GM21717 (cell line): Measurements from ENCODE around the gene KRT9.
"Not testable (repeated sequence)": the region's sequence is repeated elsewhere in the genome, so short reads cannot be mapped to it uniquely, and the experiment has no call there.

ENCODE experiments used
- ATAC-seq: cut with Tn5 transposase; IDR thresholded peaks from one replicate; pipeline ENCODE4 v1.9.1; 2021; ENCODE audit warnings: mild to moderate bottlenecking, moderate library complexity; ENCODE audit not compliant: unreplicated experiment

Gene KRT9

DNA sequence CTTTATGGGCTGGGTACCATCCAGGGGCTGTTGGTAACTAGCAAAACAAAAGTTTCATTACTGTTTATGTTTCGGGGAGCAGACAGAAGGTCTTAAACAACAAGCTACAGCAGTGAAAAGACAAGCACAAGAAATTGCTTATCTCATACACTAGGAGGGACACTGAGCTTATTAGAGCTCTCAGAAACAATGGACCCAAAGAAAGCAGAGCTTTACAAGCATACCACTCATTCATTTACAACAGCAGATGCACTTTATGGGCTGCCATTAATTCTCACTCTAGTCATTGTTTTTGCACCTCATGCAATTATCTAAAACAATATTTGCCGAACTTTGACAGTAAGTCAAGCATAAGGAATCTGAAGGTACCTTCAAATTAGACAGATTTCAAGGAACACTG lies 30.7 kb upstream of the KRT9 start:
- no peak for ATAC-seq

GRCh38 chr17:41600318-41600717 lies 28.5 kb upstream of the KRT9 start:
- ATAC-seq, result no peak

- no peak for ATAC-seq
Observed at GRCh38 chr17:41599680-41600079, 27.8 kb upstream of the KRT9 start.

GRCh38 chr17:41595585-41595984 lies 23.7 kb upstream of the KRT9 start:
- ATAC-seq, result no peak

DNA sequence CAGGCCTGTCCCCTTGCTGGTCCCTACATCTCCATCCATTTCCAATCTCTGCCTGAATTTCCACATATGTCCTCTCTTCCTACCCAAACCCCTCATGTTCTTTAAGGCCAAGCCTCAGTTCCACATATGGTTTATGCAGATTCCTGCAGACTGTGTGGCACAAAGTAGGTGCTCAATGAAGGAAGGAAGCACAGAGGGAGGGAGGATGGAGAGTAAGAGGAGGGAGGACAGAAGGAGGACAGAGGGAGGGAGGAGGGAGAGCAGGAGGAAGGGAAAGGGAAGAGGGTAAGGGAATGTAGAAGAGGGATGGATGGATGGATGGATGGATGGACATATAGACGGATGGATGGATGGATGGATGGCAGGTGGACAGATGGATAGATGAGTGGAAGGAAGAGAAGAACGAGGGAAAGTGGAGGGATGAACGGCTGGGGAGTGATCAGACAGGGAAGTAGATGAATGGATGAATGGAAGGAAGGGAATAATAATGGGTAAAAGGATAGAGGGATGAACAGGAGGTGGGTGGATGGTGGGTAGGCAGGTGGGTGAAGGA lies 22.6 kb upstream of the KRT9 start:
- no peak for ATAC-seq

GRCh38 chr17:41593306-41593981 lies 21.6 kb upstream of the KRT9 start:
- ATAC-seq, result no peak

DNA sequence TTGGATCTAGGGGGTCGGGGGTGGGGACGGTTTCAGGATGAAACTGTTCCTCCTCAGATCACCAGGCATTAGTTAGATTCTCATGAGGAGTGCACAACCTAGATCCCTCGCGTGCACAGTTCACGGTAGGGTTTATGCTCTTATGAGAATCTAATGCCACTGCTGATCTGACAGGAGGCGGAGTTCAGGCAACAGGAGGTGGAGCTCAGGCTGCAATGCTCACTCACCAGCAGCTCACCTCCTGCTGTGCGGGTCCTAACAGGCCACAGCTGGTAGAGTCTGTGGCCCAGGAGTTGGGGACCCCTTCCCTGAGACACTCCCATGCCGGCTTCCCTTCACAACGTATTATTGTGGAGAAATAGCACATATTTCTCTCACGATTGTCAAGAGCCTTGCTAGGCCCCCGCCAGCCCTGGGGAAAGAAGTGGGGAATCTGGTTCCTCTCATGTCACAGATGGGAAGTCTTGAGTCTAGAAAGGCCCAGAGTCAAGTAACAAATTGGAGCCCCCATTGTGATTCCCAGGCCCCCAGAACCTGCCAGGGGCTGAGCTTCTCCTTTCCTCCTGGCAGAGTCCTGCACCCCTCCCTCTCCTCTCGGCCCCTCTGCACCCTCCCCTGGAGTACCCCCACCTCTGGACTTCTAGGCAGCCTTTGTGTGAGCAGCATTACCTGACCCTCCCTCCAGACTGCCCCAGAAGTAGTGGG lies 20.9 kb upstream of the KRT9 start:
- no peak for ATAC-seq

DNA sequence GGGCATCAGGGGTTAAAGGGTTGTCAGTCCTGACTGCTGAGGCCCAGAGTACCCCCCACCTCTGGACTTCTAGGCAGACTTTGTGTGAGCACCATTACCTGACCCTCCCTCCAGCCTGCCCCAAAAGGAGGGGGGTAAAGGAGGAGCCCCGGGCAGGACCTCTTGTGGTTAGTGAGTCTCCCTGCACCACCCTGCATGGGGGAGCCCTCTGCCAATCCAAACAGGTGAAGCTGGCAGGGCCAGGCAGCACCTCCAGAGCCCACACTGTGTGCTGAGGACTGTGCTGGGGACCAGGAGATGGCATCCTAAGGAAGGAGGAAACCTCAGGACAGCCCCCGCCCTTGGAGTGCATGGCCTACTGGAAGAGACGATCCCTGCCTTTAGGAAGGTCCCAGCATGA lies 17.4 kb upstream of the KRT9 start:
- ATAC-seq, result no peak

DNA sequence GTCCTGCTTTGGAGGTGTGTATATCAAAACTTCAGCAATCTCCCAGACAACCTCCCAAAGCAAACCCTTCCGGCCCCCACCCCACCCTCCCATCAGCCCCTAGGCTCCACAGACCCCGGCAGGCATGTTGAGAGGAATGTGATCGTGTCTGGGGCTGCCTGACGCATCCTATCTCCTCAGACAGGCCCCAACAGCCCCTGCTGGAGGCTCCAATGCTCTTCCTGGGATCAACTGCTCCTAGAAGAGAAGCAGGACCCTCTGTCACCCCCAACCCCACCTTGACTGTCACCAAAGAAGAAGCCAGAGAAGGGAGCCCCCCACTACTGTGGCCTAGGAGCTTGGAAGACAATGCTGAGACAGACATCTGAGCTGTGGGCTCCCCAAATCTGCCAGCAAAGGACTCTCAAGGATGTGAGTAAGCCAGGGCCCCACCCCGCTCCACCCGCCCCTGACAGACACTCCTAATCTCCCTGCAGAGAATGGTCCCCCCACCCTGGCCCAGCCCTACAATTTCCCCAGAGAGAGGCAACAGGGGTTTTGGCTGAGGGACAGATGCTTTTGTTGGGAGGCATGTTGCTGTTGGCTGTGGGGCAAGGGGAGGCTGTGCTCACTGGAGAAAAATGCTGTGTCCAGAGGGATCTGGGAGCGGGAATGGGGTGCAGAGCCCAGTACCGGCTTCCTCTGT lies 16.4 kb upstream of the KRT9 start:
- no peak for ATAC-seq

DNA sequence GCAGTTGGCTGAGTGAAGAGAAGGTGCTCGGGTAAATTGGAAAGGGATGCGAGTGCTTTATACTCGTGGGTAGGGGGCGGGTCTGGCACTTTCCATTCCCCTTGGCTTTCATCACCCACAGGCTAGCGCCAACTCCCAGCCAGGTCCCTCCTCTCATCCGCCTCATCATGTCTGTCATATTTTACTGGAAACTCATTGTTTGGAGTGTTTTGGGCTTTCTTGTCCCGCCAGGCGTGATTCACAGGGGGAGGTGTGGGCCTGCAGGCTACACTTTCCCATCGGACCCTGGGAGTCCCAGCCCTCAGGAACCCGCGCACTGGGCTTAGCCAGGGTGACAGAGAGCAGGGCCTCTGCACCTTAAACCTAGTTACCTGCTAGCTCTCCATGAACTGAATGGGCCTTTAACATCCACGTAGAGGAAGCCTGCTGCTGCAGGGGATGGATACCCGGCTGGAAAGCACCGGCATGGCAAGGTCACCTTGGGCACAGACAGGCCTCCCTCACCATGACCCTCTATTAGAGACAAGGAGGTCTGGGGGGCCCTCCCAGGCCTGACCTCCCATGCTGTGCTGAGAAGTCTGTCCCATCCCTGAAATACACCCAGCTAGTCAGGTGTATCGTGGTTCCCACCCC lies 15.1 kb upstream of the KRT9 start, which contains the start of gene KRT14:
Gene KRT14 (minus strand): TSS at position 33 of the 633 bp plus-strand sequence. CDS start 61 bp downstream, outside the sequence.
- no peak for ATAC-seq

DNA sequence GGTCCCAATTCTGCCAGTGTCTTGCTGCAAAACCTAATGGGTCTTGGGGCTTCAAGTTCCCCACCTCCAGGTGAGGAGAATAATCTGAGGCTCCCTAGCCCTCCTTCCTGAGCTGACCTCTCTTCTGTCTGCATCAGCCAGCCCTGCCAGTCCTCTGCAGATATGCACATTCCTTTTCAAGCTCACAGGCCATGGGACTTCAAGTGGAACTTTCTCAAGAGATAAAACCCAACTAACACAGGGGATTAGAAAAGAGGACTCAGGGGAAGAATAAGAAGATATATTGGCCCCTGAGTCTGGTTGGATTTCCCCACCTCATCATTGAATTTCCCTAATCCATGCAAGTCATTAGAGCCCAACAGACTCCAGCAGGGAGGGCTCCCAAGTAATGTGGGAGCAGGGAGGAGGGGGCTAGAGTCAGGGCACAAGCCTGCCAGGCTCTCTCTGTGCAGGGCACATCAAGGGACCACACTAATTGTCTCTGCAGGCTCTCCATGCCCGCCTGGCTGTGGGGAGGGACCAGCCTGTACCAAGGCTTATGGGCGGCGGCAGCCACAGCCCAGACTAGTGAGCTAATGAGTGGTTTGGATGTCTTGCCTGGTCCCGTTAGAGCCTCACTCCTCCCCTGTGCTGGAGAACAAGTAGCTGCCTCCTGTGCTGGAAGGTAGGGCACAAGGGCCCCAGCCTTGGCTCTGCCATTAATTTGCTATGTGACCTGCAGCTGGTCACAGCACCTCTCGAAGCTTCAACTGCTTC lies 13.6 kb upstream of the KRT9 start:
- no peak for ATAC-seq

DNA sequence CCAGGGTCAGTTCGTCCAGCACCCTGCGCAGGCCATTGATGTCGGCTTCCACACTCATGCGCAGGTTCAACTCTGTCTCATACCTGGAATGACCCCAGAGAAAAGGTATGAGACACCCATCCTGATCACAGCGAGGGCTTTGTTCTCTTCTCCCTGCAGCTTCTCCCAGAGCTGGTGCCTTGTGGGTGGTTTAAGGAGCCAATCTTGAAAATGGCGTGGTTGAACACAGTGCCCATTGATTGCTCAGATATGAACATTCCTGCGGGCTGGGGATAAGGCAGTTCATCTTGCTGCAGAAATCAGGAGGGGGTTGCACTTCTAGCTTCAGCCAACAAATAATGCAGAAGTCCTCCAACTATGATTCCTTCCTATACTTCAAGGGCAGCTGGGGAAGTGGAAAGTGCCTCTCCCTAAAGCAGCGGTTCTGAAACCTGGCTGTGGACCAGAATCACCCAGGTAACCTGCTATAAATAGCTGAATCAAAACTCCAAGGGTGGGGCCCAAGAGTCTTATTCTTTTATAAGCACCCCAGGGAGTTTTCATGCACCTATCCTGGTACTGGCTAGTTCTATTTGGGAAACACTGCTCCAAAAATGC lies 12.6 kb upstream of the KRT9 start:
- ATAC-seq, result not testable (repeated sequence)

GRCh38 chr17:41583137-41584127 lies 11.6 kb upstream of the KRT9 start:
- no peak for ATAC-seq

- ATAC-seq, result not testable (repeated sequence)
Observed at GRCh38 chr17:41582061-41582968, 10.5 kb upstream of the KRT9 start.

- no peak for ATAC-seq
Observed at GRCh38 chr17:41581366-41582060, 9.7 kb upstream of the KRT9 start.

DNA sequence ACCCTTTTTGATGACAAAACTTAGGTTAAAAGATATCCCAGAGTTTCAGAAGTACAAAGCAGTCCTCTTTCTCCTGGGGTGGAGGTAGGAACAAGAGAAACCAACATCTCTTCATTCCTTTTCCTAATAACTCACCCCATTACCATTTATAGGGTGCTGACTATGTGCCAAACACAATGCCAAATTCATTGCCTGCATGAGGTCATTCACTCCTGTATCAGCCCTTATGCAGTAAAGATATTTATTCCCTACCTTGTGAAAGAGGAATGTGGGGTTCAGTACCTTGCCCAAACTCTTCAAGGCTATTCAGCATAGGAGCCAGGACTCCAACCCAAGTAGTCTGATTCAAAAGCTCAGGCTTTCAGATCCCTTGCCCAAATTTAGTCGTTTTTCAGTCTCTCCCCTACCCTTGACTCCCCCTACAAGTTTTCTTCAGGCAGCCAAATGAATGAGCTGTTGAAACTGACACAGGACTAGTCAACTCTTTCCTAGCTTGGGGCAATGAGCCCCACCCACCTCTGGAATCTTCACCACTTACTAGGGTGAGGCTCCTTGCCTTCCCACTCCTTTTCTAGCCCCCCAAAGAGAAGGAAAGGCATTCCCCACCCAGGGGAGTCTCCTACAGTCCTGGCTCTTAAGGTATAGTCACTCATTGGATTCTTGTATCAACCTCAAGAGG lies 9.0 kb upstream of the KRT9 start:
- no peak for ATAC-seq

- no peak for ATAC-seq
Observed at GRCh38 chr17:41580244-41580575, 8.4 kb upstream of the KRT9 start.
